ENCODE results near the gene ATXN7L1.

- no peak for TF ChIP-seq CTCF (conservative IDR thresholded peaks at IDR 0.05)
- no peak for TF ChIP-seq EZH2 (IDR thresholded peaks at IDR 0.05; ENCODE audit: low read depth)
Measured at GRCh38 chr7:105613611-105614330, 262.6 kb downstream of the ATXN7L1 start.
